Kidney (tissue), 14 donors: Measurements from ENCODE around the gene C7orf57. TPM values are rescaled to one million over a fixed set of nuclear protein-coding genes. Genes with fewer than 3 reads are reported as not detected.
A peak's percentile ranks its signal among the peaks of the same experiment; 100 is the strongest.

Experiments used
- DNase-seq, 5 donors: peaks; one replicate each; pipeline ENCODE4 v3.0.0-alpha.2; 2013 to 2020
- FAIRE-seq: peaks from 2 replicates; lab custom pipeline; 2012; peaks lifted over from hg19 to GRCh38; lab: Jason Lieb, UNC
- H3K27ac ChIP-seq, 2 donors: one replicate each; pipeline ENCODE4 v1.7.0; 2013; ENCODE audit warnings: low read depth in 2 of 2, low read length in 2 of 2, inconsistent platforms in 1 of 2
- H3K27me3 ChIP-seq: one replicate; pipeline ENCODE4 v1.7.1; 2013; ENCODE audit warnings: low read length, inconsistent platforms; ENCODE audit not compliant: control insufficient read depth, insufficient read depth
- H3K36me3 ChIP-seq, 3 donors: one replicate each; pipeline versions ENCODE4 v1.7.0 to v1.7.1; 2013; ENCODE audit warnings: low read length in 3 of 3, control low read depth in 1 of 3, inconsistent platforms in 1 of 3; ENCODE audit not compliant: insufficient read depth in 3 of 3, control insufficient read depth in 2 of 3
- H3K4me1 ChIP-seq, 3 donors: one replicate each; pipeline versions ENCODE4 v1.7.0 to v1.7.1; 2013; ENCODE audit warnings: low read length in 3 of 3, inconsistent platforms in 1 of 3, low read depth in 1 of 3; ENCODE audit not compliant: control insufficient read depth in 2 of 3, insufficient read depth in 2 of 3
- H3K4me3 ChIP-seq, 3 donors: one replicate each; pipeline versions ENCODE4 v1.7.0 to v1.8.1; 2013; ENCODE audit warnings: low read length in 3 of 3, control low read depth in 1 of 3, inconsistent platforms in 1 of 3
- H3K9ac ChIP-seq, 3 donors: one replicate each; pipeline versions ENCODE4 v1.7.0 to v1.7.1; 2013; ENCODE audit warnings: low read length in 3 of 3, control low read depth in 1 of 3, inconsistent platforms in 1 of 3
- H3K9me3 ChIP-seq, 3 donors: one replicate each; pipeline versions ENCODE4 v1.7.0 to v1.7.1; 2013; ENCODE audit warnings: low read length in 3 of 3, control low read depth in 1 of 3, inconsistent platforms in 1 of 3; ENCODE audit not compliant: control insufficient read depth in 2 of 3, insufficient read depth in 1 of 3
- CTCF ChIP-seq: IDR thresholded peaks from 3 replicates; pipeline ENCODE4 v1.5.1; 2012; ENCODE audit warnings: mild to moderate bottlenecking, moderate library complexity, borderline replicate concordance; ENCODE audit not compliant: insufficient read depth; ENCODE audit errors: extremely low read depth
- intact Hi-C: fragments of 100-400 bp; cut with DNase I; formaldehyde crosslinking; loops from one replicate; pipeline ENCODE4 v1.11.1; 2022
- polyA plus RNA-seq: library from polyadenylated mRNA; stranded (reverse); fragments of 350-450 nt; fragmentation: Illumina TruSeq; extraction: RNeasy Lipid Tissue Mini Kit (QIAGEN cat#74804); gene quantifications from one replicate; pipeline ENCODE4 v1.2.3, GENCODE V29; 2014; ENCODE audit warnings: low read depth, low replicate concordance; ENCODE audit not compliant: insufficient read depth
- total RNA-seq: library from RNA; stranded (reverse); fragmentation: NEBNext Ultra II Directional; extraction: Animal tissue kit (Norgen Biotek cat#: 25700); gene quantifications from one replicate; pipeline ENCODE4 v1.2.1, GENCODE V29; 2021
- donor health status: control.
- donor health status: control.
- donor health status: control.
- donor health status: control.
- donor health status: control.
- donor health status: DM: yes; HTN: yes; CAD: no.
- donor health status: Normal renal cell carcinoma (clear cell type).

Gene C7orf57
- total and polyA plus RNA-seq, 2 donors from 2014 or later: 0.63 TPM; not detected in 1

DNA sequence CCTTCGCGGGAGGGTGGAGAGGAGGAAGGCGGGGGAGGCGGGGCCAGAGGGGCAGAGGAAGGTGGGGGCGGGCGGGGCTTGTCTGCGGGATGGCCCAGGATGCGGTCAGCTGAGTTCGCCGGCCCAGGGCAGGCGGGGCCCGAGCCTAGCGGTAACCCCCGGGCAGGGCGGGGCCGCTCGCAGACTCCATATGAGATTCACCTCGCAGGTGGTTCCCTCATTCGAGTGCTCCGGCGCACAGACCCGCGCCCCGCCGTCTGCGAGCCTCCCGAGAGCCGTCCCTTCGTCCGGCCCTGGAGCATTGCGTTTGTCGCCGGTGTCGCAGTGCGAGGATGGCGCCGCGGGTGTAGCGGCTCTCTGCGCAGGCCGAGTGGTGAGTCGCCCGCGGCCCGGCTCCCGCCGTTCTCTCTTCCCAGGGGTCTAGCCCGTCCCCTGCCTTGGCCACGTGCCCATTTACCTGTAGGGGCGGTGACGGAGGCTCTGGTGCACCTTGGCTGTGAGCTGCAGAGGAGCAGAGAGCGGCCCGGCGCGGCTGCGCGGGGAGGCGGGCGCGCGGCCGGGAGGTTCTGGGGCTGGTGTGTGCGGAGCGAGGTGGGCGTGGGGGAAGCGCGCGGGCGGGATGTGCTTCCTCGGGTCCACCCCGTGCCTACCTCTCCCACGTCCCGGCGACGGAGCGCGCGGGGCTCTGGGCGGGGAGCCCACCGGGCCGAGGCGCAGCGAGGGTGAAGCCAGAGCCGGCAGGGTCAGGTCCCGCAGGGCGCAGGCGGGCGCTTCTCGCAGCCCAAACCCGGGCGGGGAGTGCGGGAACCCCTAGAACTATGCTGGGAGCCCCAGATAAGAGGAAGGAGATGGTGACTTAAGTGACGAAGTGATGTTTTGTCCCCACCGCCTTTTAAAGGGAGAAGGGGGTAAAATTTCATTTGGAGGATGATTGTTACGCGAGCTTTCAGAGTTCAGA lies 54.0 kb downstream of the C7orf57 start, which contains the start of gene UPP1:
Gene UPP1 (plus strand): TSS at position 220 of the 958 bp plus-strand sequence. CDS start 5,519 bp downstream, outside the sequence.
- intact Hi-C loops: no loop called here
- FAIRE-seq (no peak), DNase-seq (peak; percentile 76 to 99 (median 84))
- Histone ChIP-seq H3K27me3 (no peaks in the 10 kb centered on the region), H3K27ac (peak within 1 kb of the TSS; percentile 93 to 97), H3K9ac (peak within 1 kb of the TSS in 2 of 3 donors; percentile 48 to 77), H3K9me3 (no peaks in the 10 kb centered on the region), H3K4me1 (peaks cover 0 to 13% (median 10%) of the 10 kb centered on the region in 3 donors), H3K36me3 (peaks cover 0 to 14% (median 9%) of the 10 kb centered on the region in 3 donors), H3K4me3 (peak within 1 kb of the TSS; percentile 47 to 79 (median 65))
- TF ChIP-seq CTCF: no peak

DNA sequence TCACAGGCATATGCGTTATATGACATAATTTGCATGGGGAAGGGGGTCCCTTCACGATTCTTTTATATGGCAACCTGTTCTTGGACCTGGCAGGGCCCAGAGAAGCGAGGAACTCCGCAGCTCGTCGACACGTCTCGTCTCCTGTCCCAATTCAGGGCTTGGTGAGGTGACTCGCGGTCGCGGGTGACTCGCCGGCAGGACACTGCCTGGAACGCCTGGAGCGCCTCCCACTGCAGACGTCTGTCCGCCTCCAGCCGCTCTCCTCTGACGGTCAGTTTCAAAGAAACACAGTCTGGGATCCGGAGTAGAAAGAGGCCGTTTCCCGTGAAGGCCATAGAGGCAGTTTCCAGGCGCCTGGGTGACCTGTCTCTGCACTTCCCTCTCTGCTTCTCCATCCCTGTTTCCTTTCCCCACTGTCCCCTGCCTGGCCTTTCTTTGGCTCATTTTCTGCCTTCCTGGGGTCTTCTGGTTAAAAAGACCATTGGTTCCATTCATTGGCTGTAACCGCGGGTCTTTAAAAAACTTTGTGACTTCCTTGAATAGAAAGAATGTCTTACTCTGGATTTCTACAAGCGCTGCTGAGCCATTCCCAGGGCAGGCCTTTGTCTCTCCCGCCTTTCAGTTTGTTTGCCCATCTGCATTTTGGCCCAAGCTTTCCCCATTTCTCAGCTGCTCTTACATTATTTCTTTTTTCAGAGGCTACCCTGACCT lies 54.9 kb downstream of the C7orf57 start:
- DNase-seq (peak in 4 of 5 donors; percentile 42 to 89 (median 62)), FAIRE-seq (no peak)
- peaks cover 0 to 10% (median 9%) of the 10 kb centered on the region in 3 donors for H3K4me1 ChIP-seq
- H3K9me3 ChIP-seq: no peaks in the 10 kb centered on the region
- intact Hi-C loops: no loop called here
- H3K36me3 ChIP-seq: peaks cover 0 to 21% (median 12%) of the 10 kb centered on the region in 3 donors
- TF ChIP-seq CTCF: no peak
- H3K9ac ChIP-seq: peak overlapping the region in 2 of 3 donors; percentile 24 to 60
- H3K4me3 ChIP-seq: peak overlapping the region; percentile 47 to 79 (median 57)
- H3K27me3 ChIP-seq: no peaks in the 10 kb centered on the region
- H3K27ac ChIP-seq: peak overlapping the region; percentile 93 to 97

GRCh38 chr7:48091506-48092433 lies 56.4 kb downstream of the C7orf57 start:
- H3K27ac ChIP-seq: no peak overlapping the region
- no peak for TF ChIP-seq CTCF
- H3K4me1 ChIP-seq: peaks cover 0 to 8% (median 6%) of the 10 kb centered on the region in 3 donors
- no peak for DNase-seq
- no peak for FAIRE-seq
- H3K36me3 ChIP-seq: peaks cover 0 to 21% (median 12%) of the 10 kb centered on the region in 3 donors
- no peak overlapping the region for H3K9ac ChIP-seq
- no peaks in the 10 kb centered on the region for H3K9me3 ChIP-seq
- intact Hi-C loops: no loop called here
- H3K27me3 ChIP-seq: no peaks in the 10 kb centered on the region
- no peak overlapping the region for H3K4me3 ChIP-seq
